Stimulated activated CD4-positive, alpha-beta T cell treated with anti-CD3 and anti-CD28 coated beads, Interleukin-4, amount 100 ng/mL, for 1 hour (primary cell): ENCODE results near the gene SYNDIG1L.
A peak's percentile ranks its signal among the peaks of the same experiment; 100 is the strongest.

Experiments
- DNase-seq: peaks from one replicate; pipeline ENCODE4 v3.0.0-alpha.2; 2020

SYNDIG1L gene

GRCh38 chr14:74429221-74429691 is 3.2 kb upstream of the SYNDIG1L start:
- DNase-seq = no peak

DNA sequence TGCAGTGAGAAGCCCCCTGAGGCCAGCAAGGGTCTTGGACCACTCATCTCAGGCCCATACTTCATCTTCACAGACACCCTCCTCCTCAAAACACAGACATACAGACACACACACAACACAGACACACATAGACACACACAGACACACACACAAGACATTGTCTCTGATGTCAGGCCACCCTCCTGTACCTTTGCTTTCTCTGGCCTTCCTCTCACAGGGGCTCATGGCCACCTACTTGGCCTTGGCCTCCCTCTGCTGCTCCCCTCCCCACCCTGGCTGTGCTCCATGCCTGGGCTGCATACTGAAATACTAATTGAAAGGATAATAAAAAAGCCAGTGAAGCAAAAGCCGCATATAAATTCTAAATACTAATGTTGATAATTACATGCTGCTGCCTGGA is 1.6 kb upstream of the SYNDIG1L start:
- no peak for DNase-seq

DNA sequence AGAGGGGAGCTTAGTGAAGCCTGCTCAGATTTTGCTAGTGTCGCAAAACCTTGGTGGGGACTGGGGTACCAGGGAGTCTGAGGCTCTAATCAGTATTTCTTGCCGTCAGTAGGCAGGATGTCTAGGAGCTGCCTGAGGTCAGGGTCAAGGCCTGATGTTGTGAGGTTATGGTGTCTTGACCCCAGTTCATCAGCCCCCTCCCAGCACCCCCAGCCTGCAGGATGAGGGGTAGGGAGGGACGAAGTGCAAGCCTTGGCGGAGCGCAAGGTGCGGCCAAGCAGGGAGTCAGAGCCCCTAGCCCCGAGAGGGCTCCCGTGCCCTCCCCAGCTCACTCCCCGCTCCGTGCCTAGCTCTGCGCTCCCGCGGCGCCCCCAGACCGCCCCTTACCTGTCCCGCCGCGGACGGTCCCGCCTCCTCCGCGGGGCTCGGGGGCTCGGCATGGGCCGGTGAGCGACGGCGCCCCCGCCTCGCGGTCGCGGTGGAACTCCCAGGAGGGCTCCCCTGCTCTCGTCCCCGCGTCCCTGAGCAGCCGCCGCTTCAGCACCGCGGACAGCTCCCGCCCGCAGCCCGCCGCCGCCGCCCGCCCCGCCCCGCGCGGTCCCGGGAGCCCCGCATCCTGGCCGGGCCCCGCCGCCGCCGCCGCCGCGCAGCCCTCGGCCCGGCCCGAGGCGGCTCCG is 347 bp downstream of the SYNDIG1L start:
- DNase-seq = peak; percentile 59

- no peak for DNase-seq
These were observed 1.4 kb downstream of the SYNDIG1L start for GRCh38 chr14:74424606-74425005.

GRCh38 chr14:74423246-74423645 is 2.8 kb downstream of the SYNDIG1L start:
- no peak for DNase-seq

GRCh38 chr14:74421981-74422380 is 4.0 kb downstream of the SYNDIG1L start:
- DNase-seq = no peak

GRCh38 chr14:74419086-74419485 is 6.9 kb downstream of the SYNDIG1L start:
- DNase-seq = no peak

DNA sequence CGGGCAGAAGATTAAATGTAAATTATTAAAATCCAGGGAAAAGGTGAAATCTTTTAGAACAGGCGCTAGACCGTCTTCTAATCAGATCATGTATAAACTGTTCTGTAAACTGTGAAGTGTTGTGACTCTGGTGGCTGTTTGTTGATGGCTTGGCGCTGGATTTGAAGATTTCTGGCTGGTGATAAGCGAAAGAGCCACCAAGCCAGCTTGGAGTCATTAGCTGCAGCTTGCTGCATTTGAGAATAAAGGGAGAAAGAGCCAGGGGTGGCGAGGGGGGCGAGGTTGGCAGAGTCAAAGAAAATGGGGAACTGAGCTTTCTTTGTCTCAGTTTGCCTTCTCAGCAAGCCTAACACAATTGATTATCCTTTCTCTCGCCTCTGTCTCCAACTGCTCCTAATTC is 8.0 kb downstream of the SYNDIG1L start:
- DNase-seq = no peak

- no peak for DNase-seq
These were observed 8.4 kb downstream of the SYNDIG1L start for GRCh38 chr14:74417611-74418010.

DNA sequence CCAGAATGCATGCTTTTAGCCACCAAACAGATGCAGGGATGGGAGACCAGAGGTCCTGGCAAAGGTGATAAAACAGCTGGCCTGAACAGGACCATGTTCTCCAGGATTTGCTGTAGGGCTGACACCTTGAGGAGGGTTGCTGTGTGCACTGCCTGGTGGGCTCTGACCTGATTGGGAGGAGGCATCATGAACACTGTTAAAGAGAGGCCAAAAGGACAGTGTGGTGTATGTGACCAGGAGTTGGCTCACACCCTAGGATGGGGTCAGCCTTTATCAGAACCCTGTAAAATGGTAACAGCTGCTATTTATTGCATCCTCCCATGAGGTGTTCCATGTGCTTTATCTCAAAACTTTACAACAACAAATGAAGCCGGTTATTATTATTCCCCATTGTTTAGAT is 8.8 kb downstream of the SYNDIG1L start:
- DNase-seq = no peak

DNA sequence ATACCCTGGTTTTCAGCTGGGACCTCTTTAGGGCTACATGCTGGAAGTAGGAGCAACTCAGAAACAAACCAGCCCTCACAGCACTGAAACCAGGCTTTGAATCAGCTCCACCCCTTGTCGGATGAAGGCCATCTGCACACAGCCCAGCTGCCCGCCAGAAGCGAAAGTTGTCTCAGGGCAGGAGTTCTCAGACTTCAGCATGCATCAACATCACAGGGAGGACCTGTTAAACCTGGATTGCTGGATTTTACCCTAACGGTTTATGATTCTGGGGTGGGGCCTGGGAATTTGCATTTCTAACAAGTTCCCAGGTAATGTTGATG is 10.9 kb downstream of the SYNDIG1L start:
- no peak for DNase-seq

GRCh38 chr14:74414403-74415114 is 11.5 kb downstream of the SYNDIG1L start:
- DNase-seq = no peak

GRCh38 chr14:74413627-74414026 is 12.4 kb downstream of the SYNDIG1L start:
- DNase-seq = no peak

DNA sequence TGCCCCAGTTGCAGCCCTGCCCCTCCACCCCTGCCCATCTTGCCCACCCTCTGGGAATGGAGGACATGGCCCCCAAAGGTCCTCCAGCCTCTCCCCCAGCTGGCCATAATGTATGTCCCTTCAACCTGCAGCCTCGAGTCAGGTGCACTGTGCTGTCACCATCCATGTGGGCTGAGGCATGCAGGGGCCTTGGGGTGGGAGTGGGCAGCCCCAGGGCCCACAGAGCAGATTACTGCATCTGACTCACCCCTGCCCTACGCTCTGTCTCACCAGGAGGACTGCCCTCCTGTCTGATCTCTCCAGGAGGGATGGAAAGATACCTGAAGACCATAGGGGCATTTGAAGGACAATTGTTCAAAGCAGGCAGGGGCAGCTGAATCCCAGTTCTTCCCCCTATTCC is 13.3 kb downstream of the SYNDIG1L start:
- DNase-seq = no peak

GRCh38 chr14:74411671-74412070 is 14.3 kb downstream of the SYNDIG1L start:
- DNase-seq = no peak

GRCh38 chr14:74409441-74409840 is 16.6 kb downstream of the SYNDIG1L start:
- no peak for DNase-seq

- no peak for DNase-seq
These were observed 17.1 kb downstream of the SYNDIG1L start for GRCh38 chr14:74408870-74409269.

GRCh38 chr14:74407801-74408154 is 18.2 kb downstream of the SYNDIG1L start:
- no peak for DNase-seq

DNA sequence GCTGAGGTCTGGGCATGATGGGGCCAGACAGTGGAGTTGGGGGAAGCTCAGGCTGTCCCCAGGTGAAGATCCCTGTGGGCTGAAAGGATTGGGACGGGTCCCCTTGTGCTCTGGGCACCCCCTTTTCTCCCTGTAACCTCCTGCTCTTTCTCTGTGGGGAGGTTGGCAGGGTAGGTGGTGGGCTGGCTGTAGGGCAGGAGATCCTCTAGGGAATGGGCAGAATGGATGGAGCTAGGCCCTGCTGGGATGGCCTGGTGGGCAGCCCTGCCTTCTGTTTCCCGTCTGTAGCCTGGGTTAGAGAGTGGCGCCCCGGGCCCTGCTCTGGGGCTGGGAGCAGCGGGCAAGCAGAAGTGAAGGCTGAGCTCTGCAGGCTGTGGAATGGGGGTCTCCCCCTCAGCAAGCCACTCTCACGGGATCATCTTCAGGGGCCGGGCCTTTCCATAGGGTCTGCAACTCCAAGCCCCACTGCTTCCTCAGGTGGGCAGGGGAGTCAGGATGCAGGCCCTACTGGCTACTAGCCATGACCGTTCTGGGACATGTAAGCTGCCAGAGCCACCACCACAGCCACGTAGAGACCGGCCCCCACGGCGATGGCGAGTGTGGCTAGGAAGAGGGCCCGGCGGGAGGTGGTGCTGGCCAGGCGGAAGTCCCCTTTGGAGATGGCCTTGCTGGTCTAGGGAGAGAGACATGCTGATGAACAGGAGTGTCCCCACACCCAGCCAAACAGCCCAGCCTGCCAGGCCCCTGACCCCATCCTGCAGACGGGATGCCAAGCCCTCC is 18.8 kb downstream of the SYNDIG1L start:
- no peak for DNase-seq

DNA sequence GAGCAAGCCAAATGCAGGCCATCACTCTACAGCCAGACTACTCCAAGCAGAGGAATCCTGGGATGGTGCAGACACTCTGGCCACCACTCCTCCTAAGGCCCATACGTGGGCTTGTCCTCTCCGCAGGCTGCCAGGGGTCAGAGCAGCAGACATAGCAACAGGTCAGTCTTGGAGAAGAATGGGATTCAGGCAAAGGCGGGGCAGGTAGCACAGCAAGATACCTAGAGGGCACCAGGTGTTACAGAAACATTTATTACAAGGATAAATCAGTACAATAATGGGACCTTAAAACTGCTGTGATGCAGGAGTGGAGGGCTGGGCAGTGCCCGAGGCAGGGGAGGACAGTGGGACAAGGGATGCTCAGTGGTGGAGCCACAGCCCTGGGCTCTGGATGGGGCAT is 20.3 kb downstream of the SYNDIG1L start:
- no peak for DNase-seq

DNA sequence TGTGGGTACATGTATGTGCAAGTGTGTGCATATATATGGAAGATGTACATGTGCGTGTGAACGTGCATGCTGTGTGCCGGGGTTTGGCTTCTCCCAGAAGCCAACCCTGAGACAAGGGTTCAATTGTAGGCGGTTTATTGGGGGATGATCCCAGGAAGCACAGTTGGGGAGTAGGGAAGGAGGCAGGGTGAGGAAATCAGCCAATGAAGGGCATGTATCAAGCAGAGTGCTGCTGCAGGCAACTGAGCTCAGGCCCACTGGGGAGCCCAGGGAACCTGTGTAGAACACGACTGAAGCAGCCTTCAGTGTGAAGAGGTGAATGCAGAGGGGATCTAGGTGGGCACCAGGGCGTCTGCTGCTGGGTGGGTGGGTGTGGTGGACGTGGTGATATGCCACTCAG is 21.6 kb downstream of the SYNDIG1L start:
- DNase-seq = no peak

DNA sequence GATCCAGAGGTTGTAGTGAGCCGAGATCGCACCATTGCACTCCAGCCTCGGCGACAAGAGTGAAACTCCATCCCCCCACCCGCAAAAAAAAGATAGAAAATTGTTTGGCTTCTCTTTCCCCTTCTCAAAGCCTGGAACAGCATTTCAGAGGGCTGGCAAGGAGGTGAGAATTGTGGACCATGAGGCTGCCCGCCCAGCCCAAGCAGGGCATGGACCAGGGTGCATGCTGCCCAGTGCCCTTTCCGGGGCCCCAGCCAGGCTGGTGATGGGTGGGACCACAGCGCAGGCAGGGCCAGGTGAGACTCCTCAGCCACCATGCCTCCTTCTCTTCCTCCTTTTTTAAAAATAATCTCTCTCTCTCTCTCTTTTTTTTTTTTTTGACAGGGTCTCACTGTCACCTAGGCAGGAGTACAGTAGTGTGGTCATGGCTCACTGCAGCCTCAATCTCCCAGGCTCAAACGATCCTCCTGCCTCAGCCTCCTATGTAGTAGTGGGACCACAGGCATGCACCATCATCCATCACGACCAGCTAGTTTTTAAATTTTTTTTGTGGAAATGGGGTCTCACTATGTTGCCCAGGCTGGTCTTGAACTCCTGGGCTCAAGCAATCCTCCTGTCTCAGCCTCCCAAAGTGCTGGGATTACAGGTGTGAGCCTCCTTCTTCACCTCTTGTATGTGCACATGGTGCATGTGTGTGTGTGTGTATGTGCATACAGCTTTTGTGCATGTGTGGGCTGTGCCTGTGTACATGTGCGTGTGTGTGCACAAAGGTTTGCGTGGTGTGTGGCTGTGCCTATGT is 22.2 kb downstream of the SYNDIG1L start:
- DNase-seq = no peak
